Renal cortical epithelial cell (primary cell): ENCODE measurements around the gene SOX30. TPM values are rescaled to one million over a fixed set of nuclear protein-coding genes. Genes with fewer than 3 reads are reported as not detected.
"Not testable (repeated sequence)": the region's sequence is repeated elsewhere in the genome, so short reads cannot be mapped to it uniquely, and the experiment has no call there.

Experiments
- DNase-seq: peaks from one replicate; pipeline ENCODE4 v3.0.0-alpha.2; 2011; ENCODE audit warnings: low read depth
- total RNA-seq: library from RNA; depleted of rRNA; stranded (reverse); fragments of >200 nt; gene quantifications from 2 replicates; pipeline ENCODE4 v1.2.3, GENCODE V29; 2014

Gene SOX30
- total RNA-seq: 0.05 and 0.17 TPM in 2 replicates

DNA sequence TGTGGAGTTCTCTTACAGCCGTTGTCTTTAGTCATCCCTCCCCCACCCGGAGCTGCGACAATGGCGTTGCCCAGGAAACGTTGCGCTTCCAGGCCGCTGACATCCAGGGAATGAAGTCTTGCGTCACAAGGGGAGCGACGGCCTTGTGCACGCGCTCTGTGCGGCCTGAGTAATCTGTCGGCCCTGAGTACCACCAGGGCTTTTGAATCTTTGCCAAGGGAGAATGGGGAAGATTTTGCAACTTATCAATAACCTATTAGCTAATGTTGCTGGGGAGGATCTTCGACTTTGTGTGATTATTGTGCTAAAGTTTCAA is at the start of gene SOX30:
TSS of gene SOX30 (minus strand) at position 62 of the 316 bp plus-strand sequence. CDS start 360 bp downstream, outside the sequence.
- no peak for DNase-seq

DNA sequence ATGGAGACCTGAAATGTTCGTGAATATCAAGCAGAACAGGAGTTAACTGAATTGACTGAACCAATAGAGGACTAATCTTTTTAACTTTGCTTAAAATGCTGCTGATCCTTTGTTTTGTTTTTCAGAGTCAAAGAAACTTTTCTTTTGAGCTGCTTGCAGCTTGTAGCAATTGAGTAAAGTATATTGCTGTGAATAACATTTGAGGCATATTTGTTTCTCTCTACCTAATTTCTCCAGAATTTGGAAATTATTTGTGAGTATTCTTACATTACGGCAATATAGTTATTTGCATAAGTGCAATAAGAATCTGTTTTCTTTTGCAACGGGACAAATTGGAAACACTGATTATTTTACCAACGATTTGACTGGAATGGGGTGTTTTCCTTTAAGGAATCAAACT is 46.4 kb upstream of the SOX30 start:
- DNase-seq: not testable (repeated sequence)

DNA sequence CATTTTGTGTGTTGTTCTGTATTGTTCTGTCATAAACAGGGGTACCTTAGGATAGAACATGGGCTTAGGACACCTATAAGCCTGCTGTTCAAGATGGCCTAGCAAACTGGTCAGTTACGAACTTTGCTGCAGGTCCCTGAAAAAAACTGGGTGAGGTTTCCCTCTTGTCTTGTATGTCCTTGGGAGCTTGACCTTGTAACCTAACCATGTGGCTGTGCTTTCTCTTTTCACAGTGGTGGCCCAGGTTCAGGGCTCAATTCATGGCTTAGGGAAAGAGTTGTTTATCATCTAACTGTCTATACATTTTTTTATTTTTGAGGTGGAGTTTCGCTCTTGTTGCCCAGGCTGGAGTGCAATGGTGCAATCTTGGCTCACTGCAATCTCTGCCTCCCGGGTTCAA is 43.9 kb upstream of the SOX30 start:
- DNase-seq: not testable (repeated sequence)

DNA sequence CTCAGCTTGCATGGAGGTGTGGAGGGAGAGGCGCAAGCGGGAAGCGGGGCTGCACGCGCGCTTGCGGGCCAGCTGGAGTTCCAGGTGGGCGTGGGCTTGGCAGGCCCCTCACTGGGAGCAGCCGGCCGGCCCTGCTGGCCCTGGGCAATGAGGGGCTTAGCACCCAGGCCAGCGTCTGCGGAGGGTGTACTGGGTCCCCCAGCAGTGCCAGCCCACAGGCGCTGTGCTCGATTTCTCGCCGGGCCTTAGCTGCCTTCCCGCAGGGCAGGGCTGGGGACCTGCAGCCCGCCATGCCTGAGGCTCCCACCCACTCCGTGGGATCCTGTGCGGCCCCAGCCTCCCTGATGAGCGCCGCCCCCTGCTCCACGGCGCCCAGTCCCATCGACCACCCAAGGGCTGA is 41.6 kb upstream of the SOX30 start:
- DNase-seq: not testable (repeated sequence)

DNA sequence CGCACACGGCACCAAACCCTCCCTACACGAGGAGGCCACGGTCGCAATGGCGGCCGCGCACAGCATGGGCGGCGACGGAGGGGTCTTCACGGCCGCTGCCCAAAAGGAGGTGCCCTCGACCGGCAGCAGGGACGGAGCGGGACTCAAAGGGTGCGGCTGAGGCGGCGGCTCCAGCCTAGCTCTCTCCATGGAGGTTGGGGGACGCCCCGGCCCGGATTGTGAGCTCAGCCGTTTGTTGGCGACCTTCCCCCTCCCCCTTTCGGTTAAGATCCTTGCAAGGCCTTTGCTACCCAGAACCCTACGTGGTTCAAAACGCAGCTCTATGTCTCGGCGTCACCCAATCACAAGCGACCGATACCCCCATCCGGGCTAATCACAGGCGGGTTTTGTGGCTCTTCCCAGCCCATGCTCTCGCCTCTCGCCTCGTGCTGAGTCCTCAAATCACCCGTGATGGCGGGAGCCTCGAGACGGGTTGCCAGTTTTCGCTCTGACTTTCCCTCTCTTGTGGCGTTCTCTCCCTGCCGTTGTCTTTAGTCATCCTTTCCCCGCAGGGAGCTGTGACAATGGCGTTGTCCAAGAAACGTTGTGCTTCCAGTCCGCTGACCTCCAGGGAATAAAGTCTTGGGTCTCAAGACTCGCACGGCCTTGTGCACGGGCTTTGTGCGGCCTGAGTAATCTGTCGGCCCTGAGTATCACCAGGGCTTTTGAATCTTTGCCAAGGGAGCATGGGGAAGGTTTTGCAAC is 38.6 kb upstream of the SOX30 start:
- DNase-seq: no peak

DNA sequence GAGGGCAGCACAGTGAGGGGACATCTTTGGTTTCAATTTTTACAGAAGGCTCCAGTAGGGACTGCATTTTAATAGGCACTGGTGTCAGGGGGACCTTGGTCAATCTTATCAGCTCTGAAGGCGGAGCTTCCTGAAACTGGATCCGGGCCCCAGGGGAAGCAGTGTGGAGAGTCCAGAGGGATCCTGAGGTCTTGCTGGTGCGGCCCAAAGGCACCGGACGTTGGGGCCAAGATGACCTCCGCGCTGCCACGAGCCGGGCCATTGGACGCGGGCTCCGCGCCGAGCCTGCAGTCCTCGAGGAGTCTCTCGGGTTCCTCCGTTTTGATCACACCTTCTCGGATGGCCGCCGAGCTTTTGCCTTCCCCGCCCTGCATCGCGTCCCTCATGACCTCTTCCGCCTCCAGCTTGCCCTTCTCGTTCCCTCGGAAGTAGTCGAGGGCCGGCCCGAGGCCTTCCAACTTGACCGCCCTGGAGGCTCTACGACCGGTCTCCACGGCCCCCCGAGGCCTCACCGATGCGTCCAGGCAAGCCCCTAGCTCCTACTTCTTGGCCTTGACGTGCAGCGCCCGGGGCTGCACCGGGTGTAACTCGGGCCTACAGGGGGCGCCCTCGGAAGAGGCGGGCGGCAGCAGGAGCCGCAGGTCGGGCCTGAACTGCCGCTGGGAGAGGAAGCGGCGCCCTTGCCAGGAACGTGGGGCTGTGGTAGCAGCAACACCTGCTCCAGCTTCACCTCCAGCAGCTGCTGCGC is 37.9 kb upstream of the SOX30 start:
- DNase-seq: no peak

DNA sequence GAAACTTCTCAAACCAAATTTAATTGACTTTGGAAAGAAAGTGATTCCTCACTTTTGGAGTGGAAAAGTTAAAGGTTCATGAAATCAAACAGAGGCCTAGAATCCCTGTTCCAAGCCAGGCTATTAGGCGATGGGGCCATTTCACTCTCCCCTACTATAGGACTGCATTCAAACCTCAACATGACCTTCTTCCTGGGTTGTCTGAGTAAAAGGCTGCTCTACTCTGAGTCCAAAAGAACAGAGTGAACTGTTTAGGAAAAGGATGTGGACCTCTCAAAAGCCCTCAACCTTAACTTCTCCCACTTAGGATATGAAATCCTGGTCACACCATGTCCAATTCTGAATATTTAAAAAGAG is 34.9 kb upstream of the SOX30 start:
- no peak for DNase-seq

DNA sequence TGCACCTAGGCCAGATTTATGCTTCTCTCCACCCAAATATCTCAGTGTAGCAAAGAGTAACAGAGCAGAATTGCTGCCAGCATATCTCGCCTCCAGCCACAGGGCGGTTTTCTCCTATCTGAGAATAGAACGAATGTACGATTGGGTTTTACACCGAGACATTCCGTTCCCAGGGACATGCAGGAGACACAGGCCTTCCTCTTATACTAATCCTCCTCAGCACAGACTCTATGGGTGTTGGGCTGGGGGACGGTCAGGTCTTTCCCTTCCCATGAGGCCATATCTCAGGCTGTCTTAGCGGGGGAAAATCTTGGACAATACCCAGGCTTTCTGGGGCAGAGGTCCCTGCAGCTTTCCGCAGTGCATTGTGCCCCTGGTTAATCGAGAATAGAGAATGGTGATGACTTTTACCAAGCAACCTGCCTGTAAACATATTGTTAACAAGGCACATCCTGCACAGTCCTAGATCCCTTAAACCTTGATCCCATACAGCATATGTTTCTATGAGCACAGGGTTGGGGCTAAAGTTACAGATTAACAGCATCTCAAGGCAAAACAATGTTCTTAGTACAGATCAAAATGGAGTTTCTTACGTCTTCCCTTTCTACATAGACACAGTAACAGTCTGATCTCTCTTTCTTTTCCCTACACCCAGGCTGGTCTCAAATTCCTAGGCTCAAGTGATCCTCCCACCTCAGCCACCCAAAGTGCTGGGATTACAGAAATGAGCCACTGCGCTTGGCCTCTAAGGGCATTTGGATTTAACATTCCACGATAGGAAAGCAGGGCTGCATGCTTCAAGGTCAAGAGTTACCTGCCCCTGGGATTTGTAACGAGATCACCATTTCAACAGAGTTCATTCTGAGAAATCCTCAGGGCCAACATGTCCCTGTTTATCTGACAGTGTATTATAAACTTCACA is 34.3 kb upstream of the SOX30 start:
- DNase-seq: not testable (repeated sequence)

DNA sequence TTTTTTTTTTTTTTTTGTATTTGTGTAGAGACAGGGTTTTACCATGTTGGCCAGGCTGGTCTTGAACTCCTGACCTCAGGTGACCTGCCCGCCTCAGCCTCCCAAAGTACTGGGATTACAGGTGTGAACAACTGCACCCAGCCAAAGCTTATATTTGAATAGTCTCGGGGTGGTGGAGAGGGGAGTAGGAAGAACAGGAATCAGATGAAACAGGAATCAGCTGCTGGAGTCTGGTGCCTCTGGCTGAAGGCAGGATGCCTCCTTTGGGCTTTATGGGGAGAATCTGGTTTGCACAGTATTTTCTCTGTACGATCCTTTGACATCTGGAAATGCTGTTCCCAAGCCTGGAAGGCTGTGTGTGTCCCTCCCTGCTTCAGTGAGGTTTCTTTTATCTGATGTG is 30.0 kb upstream of the SOX30 start:
- no peak for DNase-seq

DNA sequence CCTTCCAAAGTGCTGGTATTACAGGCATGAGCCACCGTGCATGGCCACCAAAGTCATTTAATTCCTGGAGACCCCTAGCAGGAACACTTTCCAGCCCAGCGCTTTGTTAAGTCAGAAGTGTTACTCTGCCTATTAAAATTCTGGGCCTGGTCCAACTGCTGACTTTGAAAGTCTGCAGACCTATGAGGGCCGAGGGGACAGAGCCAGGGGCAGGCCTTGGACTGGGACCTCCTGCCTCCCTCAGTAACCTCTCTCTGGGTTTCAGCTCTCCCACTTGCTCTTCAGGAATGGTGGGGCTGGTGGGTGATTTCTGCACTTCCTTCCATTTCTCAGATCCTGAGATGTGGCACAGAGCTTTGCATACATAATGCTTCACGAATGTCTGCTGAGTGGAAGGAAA is 28.8 kb upstream of the SOX30 start:
- DNase-seq: no peak

DNA sequence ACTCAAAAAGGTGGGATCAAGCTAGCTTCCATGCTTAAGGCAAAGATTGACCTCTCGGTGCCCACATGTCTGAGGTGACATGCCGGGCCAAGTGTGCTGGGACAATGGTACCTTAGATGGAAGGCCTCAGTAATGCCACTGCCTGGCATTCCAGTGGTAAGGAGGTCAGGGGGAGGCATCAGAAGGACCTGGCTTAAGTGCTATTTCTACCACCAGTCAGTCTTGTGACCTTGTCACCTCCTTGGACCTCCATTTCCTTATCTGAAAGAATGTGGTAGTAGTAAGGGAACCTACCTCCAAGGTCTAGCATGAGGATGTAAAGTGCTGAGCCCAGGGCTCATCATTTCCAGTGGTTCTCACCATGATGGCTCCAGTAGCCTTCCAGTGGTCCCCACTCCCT is 28.0 kb upstream of the SOX30 start:
- DNase-seq: no peak

DNA sequence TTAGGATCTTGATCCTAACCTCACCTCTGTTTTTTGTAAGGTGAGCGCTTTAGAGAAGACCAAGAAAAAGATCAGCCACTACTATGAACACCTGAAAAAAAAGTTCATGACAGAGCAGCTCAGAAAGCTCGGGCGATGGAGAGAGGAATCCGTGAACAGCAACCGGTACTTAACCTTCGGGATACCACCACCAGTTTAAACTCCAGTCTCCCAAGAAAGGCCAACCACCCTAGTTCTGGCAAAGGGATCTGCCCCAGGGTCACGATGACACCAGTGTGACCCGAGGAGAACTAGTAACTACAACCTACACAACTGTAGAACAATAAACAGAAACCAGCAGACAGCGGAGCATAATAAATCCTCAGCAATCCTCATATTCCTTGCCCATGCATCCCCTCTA is 27.6 kb upstream of the SOX30 start:
- no peak for DNase-seq

DNA sequence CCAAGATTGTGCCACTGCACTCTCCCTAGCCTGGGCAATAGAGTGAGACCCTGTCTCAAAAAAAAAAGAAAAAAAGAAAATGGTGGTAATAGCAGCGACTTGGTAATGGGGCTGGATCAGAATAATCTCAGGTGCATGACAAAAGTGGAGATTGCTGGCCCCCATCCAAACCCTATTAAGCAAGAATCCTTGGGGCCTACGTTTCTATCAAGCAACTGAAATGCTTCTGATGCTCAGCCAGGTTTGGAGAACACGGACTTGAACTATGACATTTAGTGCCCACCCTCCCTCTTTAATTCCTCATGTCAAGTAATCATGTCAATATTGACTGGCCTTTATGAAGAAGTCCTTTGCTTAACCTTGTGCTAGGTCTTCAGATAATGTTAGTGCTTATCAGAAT is 25.7 kb upstream of the SOX30 start:
- DNase-seq: no peak

DNA sequence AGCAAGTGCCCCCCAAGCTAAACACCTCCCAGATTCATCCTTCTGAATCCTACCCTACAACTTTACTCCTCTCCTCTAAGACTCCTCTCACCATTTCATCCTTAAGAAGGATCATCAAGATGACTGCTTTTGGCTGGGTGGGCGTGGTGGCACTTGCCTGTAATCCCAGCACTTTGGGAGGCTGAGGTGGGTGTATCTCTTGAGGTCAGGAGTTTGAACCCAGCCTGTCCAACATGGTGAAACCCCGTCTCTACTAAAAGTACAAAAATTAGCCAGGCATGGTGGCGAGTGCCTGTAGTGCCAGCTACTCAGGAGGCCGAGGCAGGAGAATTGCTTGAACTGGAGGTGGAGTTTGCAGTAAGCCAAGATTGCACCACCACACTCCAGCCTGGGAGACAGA is 22.1 kb upstream of the SOX30 start:
- DNase-seq: not testable (repeated sequence)

DNA sequence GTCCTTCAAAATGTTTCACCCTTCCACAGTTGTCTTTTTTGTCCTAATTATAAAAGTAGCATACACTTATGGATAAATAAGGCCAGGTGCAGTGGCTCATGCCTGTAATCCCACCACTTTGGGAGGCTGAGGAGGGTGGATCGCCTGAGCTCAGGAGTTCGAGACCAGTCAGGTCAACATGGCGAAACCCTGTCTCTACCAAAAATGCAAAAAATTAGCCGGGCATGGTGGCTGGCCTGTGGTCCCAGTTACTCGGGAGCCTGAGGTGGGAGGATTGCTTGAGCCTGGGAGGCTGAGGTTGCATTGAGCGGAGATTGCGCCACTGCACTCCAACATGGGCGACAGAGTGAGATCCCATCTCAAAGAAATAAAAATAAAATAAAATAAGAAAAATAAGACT is 20.7 kb upstream of the SOX30 start:
- no peak for DNase-seq

DNA sequence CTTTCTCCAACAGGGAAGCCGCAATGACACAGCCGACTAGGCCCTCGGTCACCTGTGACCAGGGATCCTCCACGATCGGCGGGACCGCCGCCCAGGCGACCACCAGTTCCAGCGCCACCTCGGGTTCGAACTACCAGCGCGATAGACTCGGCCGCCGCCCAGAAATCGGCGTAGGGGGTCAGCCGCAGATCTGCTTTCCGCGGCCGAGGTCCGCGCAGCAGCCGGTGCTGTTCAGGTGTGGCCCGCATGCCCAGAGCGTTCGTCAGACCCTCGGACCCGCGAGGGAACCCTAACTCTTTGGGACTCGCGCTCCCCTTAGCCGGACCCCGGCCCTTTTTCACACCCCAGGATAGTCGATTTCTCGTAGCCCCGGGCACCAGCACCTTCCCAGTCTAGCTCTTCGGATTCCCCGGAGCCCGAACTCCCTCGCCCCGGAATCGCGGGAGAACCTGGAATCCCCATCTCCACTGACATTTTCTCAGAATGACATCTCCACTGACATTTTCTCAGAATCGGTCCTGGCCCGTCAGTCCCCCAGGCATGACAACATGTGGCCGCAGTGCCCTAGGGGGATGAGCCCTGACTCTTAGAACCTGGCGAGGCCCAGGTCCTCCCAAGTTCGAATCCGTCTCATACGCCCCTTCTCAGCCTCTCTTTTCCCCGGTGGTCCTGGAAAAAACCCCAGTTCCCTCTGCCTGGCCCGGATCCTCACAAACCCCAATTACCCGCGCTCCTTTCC is 19.5 kb upstream of the SOX30 start:
- no peak for DNase-seq

DNA sequence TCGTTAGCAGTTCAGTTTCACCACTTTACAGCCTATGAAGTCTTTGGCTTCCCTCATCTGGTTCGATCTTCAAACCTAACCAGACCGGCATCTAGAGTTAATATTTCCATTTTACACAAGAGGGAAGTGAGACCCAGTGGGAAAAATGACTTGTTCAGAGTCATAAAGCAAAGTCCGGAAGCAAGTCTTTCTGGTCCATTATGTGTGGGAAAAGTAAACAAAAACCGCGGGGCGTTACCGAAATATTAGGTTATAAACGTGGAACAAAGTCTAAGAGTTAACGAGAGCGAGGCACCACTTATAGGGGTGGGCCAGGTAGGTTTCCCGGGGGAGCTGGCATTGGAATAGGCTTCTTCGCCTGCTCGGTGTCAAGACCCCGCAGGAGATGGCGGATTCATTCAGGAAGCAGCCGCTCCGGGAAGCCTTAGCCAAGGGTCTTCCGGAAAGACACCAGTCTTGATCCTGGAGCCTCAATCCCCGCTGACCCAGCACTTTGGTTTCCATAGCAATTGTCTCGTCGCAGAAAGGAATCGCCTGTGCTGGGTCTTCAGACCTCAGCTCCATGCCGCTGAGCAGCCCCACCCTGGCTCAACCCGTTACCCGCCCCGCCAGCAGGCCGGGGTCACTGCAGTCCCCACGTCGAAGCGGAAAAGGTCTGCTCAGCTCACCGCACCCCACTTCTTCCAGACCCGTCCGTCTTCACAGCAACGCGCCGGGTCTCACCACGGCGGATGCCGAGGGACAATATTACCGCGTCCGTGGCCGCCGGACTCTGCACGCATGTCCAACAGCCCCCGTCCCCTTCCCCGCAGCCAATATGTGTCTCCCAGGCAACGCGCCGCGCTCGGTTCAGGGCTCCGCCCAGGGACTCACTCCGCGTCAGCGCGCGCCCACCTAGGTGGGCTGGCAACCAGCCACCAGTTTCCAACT is 18.7 kb upstream of the SOX30 start, which contains the start of gene C5orf52:
TSS of gene C5orf52 (plus strand) at position 872 of the 930 bp plus-strand sequence. CDS start 82 bp downstream, outside the sequence.
- peak; percentile 31 for DNase-seq

DNA sequence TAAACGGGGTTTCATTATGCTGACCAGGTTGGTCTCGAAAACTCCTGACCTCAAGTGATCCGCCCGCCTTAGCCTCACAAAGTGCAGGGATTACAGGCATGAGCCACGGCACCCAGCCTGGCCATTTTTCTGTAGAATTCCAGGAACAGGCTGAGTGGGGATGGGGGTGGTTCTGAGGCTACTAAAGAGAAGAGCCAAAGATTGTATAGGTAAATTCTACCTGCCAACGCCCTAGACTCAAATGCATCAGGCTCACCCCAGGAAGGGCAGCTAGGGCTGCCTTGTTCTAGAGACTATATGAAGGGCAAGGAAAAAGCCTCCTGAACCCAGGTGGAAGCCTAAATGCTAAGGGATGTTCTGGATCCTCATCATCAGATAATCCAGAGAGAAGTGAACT is 17.5 kb upstream of the SOX30 start:
- no peak for DNase-seq

DNA sequence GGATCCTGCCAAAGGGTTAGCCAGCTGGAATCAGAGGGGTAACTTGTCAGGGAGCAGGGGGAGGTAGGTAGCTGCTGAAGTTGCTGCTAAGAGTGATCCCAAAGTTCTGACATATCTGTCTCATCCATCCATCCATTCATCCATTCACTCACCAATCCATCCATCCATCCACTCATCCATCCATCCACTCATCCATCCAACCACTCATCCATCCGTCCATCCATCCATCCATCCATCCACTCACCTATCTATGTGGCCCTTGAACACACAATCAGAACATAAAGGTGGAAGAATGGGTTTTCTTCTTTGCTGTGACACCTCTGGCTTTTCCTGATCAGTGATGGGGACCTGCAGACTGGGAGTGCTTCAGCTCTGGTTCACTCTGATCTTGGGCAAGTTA is 16.1 kb upstream of the SOX30 start:
- DNase-seq: no peak

DNA sequence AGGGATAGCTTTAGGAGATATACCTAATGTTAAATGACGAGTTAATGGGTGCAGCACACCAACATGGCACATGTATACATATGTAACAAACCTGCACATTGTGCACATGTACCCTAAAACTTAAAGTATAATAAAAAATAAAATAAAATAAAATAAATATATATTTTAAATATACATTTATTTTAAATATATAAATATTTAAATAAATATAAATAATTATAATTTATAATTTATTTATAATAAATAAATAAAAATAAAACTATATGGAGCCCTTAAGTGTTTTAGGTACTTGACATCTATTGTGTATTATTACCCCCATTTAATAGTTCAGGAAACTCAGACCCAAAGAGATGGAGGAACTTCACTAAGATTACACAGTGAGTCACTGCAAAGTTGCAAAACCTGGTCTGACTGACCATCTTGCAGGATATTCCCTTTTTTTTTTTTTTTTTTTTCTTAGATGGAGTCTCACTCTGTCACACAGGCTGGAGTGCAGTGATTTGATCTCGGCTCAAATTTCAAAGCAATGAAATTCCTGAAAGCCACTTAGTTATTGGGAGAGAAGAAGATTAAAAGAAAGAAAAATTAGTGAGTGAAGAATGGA is 13.3 kb upstream of the SOX30 start:
- peak; percentile 93 for DNase-seq
